Endothelial cell (in vitro differentiated cells): ENCODE data around the gene SLC25A45. TPM values are rescaled to one million over a fixed set of nuclear protein-coding genes. Genes with fewer than 3 reads are reported as not detected.

Source experiments
- DNase-seq: peaks from one replicate; pipeline ENCODE4 v3.0.0; 2021; ENCODE audit warnings: low spot score
- H3K27ac Mint-ChIP-seq: one replicate; pipeline ENCODE4 v1.8.0; 2021; ENCODE audit warnings: mixed read lengths, inconsistent platforms; ENCODE audit not compliant: unreplicated experiment
- H3K27me3 Mint-ChIP-seq: one replicate; pipeline ENCODE4 v1.8.0; 2021; ENCODE audit warnings: mild to moderate bottlenecking, moderate library complexity, mixed read lengths, inconsistent platforms; ENCODE audit not compliant: unreplicated experiment
- H3K36me3 Mint-ChIP-seq: one replicate; pipeline ENCODE4 v1.8.0; 2021; ENCODE audit warnings: mild to moderate bottlenecking, low read depth, mixed read lengths, inconsistent platforms; ENCODE audit not compliant: unreplicated experiment
- H3K4me1 Mint-ChIP-seq: one replicate; pipeline ENCODE4 v1.8.0; 2021; ENCODE audit warnings: mild to moderate bottlenecking, mixed read lengths, inconsistent platforms; ENCODE audit not compliant: unreplicated experiment
- H3K4me3 Mint-ChIP-seq: one replicate; pipeline ENCODE4 v1.8.0; 2021; ENCODE audit warnings: mild to moderate bottlenecking, mixed read lengths, inconsistent platforms; ENCODE audit not compliant: unreplicated experiment
- H3K9me3 Mint-ChIP-seq: one replicate; pipeline ENCODE4 v1.8.0; 2021; ENCODE audit warnings: mixed read lengths, inconsistent platforms; ENCODE audit not compliant: unreplicated experiment
- CTCF ChIP-seq: fragments of 200-600 bp; sonication (generic); IDR thresholded peaks from one replicate; pipeline ENCODE4 v1.5.0; 2021; ENCODE audit warnings: antibody characterized with exemption; ENCODE audit not compliant: unreplicated experiment
- total RNA-seq: library from RNA; stranded (reverse); fragmentation: NEBNext Ultra II Directional; extraction: Animal tissue kit (Norgen Biotek cat#: 25700); gene quantifications from one replicate; pipeline ENCODE4 v1.2.1, GENCODE V29; 2021; ENCODE audit not compliant: unreplicated experiment

Gene SLC25A45
- total RNA-seq, 1 donor from 2014 or later, result 3.3 TPM

- peak overlapping the region; percentile 13 for H3K4me3 Mint-ChIP-seq
- H3K4me1 Mint-ChIP-seq, result peaks cover 36% of the 10 kb centered on the region
- H3K27me3 Mint-ChIP-seq, result peaks cover 6% of the 10 kb centered on the region
- no peak for TF ChIP-seq CTCF
- H3K9me3 Mint-ChIP-seq, result no peaks in the 10 kb centered on the region
- no peak overlapping the region for H3K27ac Mint-ChIP-seq
- DNase-seq, result no peak
- H3K36me3 Mint-ChIP-seq, result peaks cover 12% of the 10 kb centered on the region
These were observed 10.5 kb upstream of the SLC25A45 start for GRCh38 chr11:65392899-65393298.

- Mint-ChIP-seq H3K4me1 (peaks cover 34% of the 10 kb centered on the region), H3K27ac (no peak overlapping the region), H3K4me3 (no peak overlapping the region), H3K36me3 (peaks cover 9% of the 10 kb centered on the region), H3K9me3 (no peaks in the 10 kb centered on the region), H3K27me3 (peaks cover 8% of the 10 kb centered on the region)
- TF ChIP-seq CTCF, result no peak
- no peak for DNase-seq
These were observed 9.9 kb upstream of the SLC25A45 start for GRCh38 chr11:65392186-65392829.

- no peaks in the 10 kb centered on the region for H3K9me3 Mint-ChIP-seq
- TF ChIP-seq CTCF, result no peak
- peak; percentile 48 for DNase-seq
- peaks cover 6% of the 10 kb centered on the region for H3K36me3 Mint-ChIP-seq
- H3K4me1 Mint-ChIP-seq, result peaks cover 35% of the 10 kb centered on the region
- no peak overlapping the region for H3K4me3 Mint-ChIP-seq
- peaks cover 8% of the 10 kb centered on the region for H3K27me3 Mint-ChIP-seq
- peak overlapping the region; percentile 77 for H3K27ac Mint-ChIP-seq
These were observed 8.6 kb upstream of the SLC25A45 start for GRCh38 chr11:65390996-65391395.

- no peak for TF ChIP-seq CTCF
- Mint-ChIP-seq H3K4me3 (no peak overlapping the region), H3K4me1 (peaks cover 35% of the 10 kb centered on the region), H3K27ac (peak overlapping the region; percentile 77), H3K9me3 (no peaks in the 10 kb centered on the region), H3K36me3 (peaks cover 6% of the 10 kb centered on the region), H3K27me3 (peaks cover 8% of the 10 kb centered on the region)
- DNase-seq, result no peak
These were observed 7.9 kb upstream of the SLC25A45 start for GRCh38 chr11:65390099-65390941.
